AG09309 (cell line): ENCODE results near the gene TSPO2.

ENCODE experiments used
- DNase-seq: peaks from one replicate; pipeline ENCODE4 v3.0.0-alpha.2; 2010; ENCODE audit warnings: low read depth
- H3K4me3 ChIP-seq: 2 replicates; pipeline ENCODE4 v1.5.1; 2011; ENCODE audit warnings: mild to moderate bottlenecking, low read depth, low read length, moderate library complexity; ENCODE audit not compliant: control insufficient read depth
- TF ChIP-seq, protein P1 (sequence below): IDR thresholded peaks from 2 replicates; pipeline ENCODE4 v1.5.1; 2011; ENCODE audit warnings: mild to moderate bottlenecking, low read depth, low read length, inconsistent platforms; ENCODE audit not compliant: insufficient read depth, control insufficient read depth; ENCODE audit errors: missing control alignments

Gene TSPO2

DNA sequence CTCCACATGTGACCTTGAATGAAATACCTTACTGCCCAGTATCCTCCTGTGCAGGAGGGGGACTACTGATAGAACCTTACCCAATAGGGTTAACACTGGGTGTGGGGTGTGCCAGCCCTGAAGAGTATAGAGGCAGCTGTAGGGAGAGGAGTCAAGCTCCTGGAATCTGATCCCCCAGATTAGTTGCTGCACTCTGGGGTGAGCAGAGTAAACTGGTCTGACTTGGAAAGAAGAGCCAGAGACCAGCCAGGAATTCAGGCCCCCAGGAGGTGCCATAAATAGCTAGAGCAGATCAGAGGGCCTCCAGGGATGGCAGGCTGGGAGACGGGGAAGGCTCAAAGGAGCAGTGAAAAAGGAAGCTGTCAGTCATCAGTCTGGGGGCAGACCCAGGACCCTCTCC lies 7.3 kb downstream of the TSPO2 start:
- DNase-seq: no peak
- no peak overlapping the region for H3K4me3 ChIP-seq
- TF ChIP-seq, protein P1, sequence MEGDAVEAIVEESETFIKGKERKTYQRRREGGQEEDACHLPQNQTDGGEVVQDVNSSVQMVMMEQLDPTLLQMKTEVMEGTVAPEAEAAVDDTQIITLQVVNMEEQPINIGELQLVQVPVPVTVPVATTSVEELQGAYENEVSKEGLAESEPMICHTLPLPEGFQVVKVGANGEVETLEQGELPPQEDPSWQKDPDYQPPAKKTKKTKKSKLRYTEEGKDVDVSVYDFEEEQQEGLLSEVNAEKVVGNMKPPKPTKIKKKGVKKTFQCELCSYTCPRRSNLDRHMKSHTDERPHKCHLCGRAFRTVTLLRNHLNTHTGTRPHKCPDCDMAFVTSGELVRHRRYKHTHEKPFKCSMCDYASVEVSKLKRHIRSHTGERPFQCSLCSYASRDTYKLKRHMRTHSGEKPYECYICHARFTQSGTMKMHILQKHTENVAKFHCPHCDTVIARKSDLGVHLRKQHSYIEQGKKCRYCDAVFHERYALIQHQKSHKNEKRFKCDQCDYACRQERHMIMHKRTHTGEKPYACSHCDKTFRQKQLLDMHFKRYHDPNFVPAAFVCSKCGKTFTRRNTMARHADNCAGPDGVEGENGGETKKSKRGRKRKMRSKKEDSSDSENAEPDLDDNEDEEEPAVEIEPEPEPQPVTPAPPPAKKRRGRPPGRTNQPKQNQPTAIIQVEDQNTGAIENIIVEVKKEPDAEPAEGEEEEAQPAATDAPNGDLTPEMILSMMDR: no peak

DNA sequence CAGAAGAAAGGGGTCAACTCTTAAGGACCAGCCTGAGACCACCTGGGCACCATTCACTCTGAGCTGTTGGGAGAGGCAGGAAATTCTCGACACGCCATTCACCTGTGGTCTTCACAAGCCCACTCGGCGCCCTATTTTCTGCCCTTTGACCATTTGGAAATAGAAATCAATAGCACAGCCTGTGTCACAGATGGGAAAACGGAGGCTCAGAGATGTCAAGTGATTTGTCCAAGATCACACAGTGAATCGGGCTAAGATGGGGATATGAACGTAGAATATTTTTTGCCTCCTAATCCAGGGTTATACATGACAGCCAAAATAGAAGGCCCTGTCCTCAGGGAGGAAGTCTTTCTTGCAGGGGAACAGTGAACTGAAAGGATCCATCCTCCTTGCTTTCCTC lies 7.7 kb downstream of the TSPO2 start:
- no peak overlapping the region for H3K4me3 ChIP-seq
- TF ChIP-seq, protein P1: no peak
- no peak for DNase-seq

DNA sequence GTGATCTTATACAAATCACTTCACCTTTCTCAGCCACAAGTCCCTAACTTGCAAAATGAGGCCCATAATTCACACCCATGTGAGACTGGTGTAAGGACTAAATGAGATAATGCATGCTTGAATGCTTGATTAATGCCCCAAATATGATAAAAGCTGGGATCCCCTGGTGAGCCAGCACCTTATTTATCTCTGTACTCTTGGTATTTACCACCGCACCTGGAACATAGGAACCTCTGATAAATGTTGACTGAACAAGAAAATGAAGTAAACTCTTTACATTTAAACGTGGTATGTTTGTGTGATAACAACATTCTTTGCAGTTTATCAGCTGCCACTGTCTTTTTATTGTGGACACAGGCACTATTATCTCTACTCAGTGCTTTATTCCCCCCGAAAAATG lies 8.3 kb downstream of the TSPO2 start:
- DNase-seq: no peak
- no peak overlapping the region for H3K4me3 ChIP-seq
- TF ChIP-seq, protein P1: no peak

DNA sequence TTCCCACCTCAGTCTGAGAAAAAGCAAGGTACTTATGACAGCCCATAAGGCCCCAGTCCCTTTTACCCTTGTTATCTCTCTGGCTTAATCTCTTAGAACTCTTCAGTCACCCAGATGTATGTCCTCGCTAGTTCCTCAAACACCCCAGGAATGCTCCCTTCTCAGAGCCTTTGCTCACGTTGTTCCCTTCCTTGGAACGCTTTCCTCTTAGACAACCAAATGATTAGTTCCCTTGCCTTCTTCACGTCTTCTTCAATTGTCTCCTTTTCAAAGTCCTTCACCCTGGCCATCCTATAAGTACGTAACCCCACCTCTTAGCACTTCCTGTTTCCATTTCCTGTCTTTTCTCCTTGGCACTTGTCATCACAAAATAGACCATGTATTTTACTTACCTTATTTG lies 9.6 kb downstream of the TSPO2 start:
- H3K4me3 ChIP-seq: no peak overlapping the region
- TF ChIP-seq, protein P1: no peak
- DNase-seq: no peak

DNA sequence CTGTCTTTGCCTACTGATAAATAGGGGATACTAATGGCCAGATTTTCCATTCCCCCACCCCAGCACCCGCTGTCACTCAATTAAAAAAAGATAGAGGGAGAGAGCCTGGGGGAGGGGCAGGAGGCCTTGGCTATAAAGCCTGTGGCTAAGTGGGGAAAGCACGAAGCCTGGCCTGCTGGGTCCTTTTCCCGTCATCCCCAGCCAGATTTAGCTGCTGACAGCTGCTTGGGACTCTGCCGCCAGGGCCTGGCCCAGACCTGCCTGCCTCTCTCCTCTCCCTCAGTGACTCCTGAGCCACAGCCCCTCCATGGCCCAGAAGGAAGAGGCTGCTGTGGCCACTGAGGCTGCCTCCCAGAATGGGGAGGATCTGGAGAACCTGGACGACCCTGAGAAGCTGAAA lies 10.8 kb downstream of the TSPO2 start, which contains the start of gene APOBEC2:
APOBEC2 (plus strand) TSS at position 162 of the 400 bp plus-strand sequence; CDS start at position 308, 146 bp downstream.
- no peak for DNase-seq
- TF ChIP-seq, protein P1: no peak
- H3K4me3 ChIP-seq: no peak within 1 kb of the TSS

DNA sequence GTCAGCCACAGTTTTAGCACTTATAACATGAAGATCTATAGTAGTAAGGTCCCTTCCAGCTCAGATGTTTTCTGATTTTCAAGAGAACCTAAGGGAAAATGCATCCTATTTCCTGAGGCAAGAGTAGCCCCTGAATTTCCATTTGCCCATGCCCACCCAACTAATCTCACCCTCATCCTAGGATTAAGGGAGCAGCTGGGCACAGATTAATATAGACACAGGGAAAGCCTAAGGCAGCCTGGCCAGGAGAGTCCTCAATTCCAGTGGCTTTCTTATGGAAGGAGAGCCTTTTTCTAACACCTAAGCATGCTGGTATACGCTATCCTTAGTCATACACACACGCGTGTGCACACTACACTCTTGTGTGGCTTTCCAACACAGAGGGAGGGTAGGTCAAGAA lies 12.2 kb downstream of the TSPO2 start:
- no peak overlapping the region for H3K4me3 ChIP-seq
- DNase-seq: no peak
- TF ChIP-seq, protein P1: no peak

DNA sequence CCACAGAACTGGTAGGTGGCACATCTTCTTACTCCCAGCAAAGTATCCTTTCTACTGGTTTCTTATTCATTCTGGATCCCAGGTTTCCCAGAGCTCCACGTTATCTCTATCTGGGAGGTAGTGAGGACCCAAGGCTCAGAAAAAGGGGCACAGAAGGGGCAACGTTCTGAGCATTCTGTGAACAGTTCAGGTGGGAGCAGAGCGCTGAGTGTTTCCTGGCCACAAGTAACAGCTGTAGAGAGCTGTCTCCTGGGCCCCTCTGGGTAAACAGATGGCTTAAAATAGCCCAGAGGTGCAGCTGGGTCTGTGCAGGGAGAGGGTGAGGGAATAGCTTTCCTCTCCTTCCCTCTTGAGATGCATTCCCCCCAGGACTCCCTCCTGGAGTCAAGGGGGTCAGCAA lies 12.9 kb downstream of the TSPO2 start:
- TF ChIP-seq, protein P1: no peak
- DNase-seq: no peak
- no peak overlapping the region for H3K4me3 ChIP-seq
